ENCODE data around the gene WDR47.
"Not testable (repeated sequence)": the region's sequence is repeated elsewhere in the genome, so short reads cannot be mapped to it uniquely, and the experiment has no call there.

Gene WDR47

DNA sequence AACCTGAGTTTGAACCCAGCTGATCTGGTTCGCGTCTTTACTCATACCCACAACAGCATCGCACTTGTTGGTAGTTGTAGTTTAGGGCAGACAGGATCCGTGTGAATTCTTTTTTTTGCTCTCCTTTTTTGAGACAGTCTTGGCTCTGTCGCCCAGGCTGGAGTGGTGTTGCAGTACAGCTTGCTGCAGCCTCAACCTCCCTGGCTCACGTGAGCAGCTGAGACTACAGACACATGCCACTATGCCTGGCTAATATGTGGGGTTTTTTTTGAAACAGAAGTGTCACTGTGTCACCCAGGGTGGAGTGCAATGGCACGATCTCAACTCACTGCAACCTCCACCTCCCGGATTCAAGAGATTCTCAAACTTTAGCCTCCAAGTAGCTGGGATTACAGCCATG, 26.0 kb upstream of the WDR47 start:
- no peak for DNase-seq (ENCODE audit: low spot score in 2 of 2)
- Mint-ChIP-seq H3K4me1 (no peaks in the 10 kb centered on the region), H3K36me3 (peaks cover 87% of the 10 kb centered on the region), H3K9me3 (no peaks in the 10 kb centered on the region), H3K27ac (no peak overlapping the region), H3K4me3 (no peak overlapping the region)
- ATAC-seq: no peak

DNA sequence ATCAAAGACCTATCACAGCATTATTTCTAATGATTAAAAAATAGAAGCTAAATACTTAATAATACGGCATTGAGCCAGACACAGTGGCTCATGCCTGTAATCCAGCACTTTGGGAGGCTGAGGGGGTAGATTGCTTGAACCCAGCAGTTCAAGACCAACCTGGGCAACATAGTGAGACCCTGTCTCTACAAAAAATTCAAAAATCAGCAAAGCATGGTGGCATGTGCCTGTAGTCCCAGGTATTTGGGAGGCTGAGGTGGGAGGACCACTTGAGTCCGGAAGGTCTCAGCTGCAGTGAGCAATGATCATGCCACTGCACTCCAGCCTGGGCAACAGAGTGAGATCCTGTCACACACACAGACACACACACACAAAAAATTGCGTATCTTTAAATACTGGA, 23.2 kb upstream of the WDR47 start:
- DNase-seq (ENCODE audit: low spot score in 2 of 2) (no peak), ATAC-seq (no peak)
- Mint-ChIP-seq H3K36me3 (peaks cover 75% of the 10 kb centered on the region), H3K27ac (no peak overlapping the region), H3K4me1 (no peaks in the 10 kb centered on the region), H3K9me3 (no peaks in the 10 kb centered on the region), H3K4me3 (no peak overlapping the region)

DNA sequence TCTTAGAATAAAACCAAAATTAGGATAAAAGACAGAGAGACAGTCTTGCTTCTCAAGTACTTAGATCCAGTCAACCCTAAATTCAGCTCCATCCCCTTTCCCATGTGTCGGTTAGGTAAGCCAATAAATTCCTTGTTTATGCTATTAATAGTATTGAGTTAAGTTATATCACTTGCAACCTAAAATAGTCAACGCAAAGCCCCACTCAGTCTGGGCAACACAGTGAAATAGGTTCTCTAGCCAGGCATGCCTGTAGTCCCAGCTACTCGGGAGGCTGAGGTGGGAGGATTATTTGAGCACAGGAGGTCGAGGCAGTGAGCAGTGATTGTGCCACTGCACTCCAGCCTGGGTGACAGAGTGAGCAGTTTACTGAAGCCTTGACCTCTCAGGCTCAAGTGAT, 19.3 kb upstream of the WDR47 start:
- no peaks in the 10 kb centered on the region for H3K4me1 Mint-ChIP-seq
- H3K9me3 Mint-ChIP-seq: no peaks in the 10 kb centered on the region
- no peak overlapping the region for H3K27ac Mint-ChIP-seq
- no peak overlapping the region for H3K4me3 Mint-ChIP-seq
- DNase-seq (ENCODE audit: low spot score in 2 of 2) (no peak), ATAC-seq (no peak)
- H3K36me3 Mint-ChIP-seq: peaks cover 48% of the 10 kb centered on the region

DNA sequence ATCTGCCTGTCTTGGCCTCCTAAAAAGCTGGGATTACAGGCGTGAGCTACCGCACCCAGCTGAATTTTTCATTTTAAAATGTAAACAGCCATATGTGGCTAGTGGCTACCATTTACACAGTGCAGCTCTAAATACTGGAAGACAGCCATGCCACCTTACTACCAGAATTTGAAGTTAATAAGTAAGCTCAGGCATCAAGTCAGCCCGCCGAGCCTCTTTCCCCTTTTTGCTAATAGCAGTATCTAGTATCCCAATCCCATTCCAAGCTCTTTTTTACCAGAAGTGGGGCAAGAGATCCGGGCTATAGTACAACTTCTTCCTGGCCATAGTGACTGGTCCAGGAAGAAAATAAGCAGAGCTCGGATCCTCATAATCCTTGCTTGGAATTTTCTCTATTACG, 18.8 kb upstream of the WDR47 start:
- DNase-seq (ENCODE audit: low spot score in 2 of 2) (no peak), ATAC-seq (no peak)
- Mint-ChIP-seq H3K4me1 (no peaks in the 10 kb centered on the region), H3K9me3 (no peaks in the 10 kb centered on the region), H3K27ac (no peak overlapping the region), H3K4me3 (no peak overlapping the region), H3K36me3 (peaks cover 44% of the 10 kb centered on the region)

DNA sequence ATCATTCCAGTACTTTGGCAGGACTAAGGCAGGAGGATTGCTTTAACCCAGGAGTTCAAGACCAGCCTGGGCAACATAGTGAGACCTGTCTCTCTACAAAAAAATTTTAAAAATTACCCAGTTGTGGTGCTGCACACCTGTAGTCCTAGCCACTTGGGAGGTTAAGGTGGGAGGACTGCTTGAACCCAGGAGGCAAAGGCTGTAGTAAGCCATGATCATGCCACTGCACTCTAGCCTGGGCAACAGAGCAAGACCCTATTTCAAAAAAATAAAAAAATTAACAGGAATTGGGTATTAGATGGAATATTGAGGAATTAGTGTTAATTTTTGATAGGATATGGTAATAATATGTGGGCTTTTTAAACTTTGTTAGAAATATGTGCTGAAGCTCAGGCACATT, 17.1 kb upstream of the WDR47 start:
- Mint-ChIP-seq H3K4me1 (no peaks in the 10 kb centered on the region), H3K27ac (no peak overlapping the region), H3K36me3 (peaks cover 27% of the 10 kb centered on the region), H3K4me3 (no peak overlapping the region), H3K9me3 (no peaks in the 10 kb centered on the region)
- DNase-seq (ENCODE audit: low spot score in 2 of 2) (no peak), ATAC-seq (no peak)

DNA sequence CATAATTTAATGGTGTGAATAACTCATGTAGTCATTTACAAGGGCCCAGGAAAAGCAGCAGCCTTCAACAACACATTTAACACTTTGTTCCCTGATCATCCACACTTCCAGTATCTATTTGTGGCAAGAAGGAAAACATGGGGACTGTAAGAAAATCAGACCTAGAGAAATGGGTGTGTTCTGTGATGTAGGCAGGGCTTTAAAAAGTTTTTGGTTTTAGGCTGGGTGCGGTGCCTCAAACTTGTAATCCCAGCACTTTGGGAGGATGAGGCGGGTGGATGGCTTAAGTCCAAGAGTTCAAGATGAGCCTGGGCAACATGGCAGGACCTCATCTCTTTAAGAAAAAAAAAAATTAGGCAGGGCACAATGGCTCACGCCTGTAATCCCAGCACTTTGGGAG, 14.2 kb upstream of the WDR47 start:
- no peak for ATAC-seq
- no peak for DNase-seq (ENCODE audit: low spot score in 2 of 2)
- H3K27ac Mint-ChIP-seq: no peak overlapping the region
- H3K36me3 Mint-ChIP-seq: no peaks in the 10 kb centered on the region
- H3K4me1 Mint-ChIP-seq: no peaks in the 10 kb centered on the region
- H3K4me3 Mint-ChIP-seq: no peak overlapping the region
- H3K9me3 Mint-ChIP-seq: no peaks in the 10 kb centered on the region

DNA sequence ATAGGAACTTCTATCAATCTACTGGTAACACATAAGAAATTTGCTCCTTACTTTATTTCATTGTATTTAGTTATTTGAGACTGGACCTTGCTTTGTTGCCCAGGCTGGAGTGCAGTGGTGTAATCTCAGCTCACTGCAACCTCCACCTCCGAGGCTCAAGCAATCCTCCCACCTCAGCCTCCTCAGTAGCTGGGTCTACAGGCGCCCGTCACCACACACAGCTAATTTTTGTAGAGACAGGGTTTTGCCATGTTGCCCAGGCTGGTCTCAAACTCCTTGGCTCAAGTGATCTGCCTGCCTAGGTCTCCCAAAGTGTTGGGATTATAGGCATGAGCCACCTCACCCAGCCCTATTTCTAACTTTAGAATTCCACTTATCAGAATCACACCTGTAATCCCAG, 10.2 kb upstream of the WDR47 start:
- not testable (repeated sequence) for H3K4me3 Mint-ChIP-seq; H3K27ac Mint-ChIP-seq; H3K9me3 Mint-ChIP-seq; DNase-seq (ENCODE audit: low spot score in 2 of 2); H3K36me3 Mint-ChIP-seq; ATAC-seq; H3K4me1 Mint-ChIP-seq

DNA sequence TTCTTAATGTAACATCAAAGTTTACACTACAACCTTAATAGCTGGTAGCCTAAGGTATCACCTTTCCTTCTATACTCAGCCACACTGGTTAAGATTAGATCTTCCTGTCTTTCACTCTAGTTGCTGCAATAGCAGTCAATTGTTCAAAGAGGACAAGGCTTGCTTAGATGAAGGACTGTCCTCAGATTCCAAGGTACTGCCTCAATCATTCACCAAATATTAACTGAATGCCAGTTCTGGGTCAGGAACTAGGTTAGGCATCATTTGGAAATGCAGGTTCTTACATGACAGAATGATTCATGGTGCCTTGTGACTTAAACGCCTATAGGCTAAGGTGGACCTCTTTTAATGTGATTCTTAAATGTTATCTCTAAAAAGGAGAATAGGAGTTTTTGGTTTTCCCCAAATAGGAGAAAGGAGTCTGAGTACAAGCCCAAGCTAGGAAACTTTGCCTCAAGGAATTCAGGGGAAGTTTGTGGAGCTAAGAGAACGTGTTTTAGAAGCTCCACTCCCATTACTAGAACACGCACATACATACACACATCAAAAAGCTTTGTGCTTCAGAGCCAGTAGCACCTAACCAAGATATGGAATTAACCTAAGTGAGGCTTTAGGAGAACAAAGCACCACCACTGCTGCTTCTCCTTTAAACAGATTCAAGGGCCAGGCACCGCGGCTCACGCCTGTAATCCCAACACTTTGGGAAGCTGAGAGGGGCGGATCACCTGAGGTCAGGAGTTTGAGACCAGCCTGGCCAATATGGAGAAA, 8.5 kb upstream of the WDR47 start:
- Mint-ChIP-seq H3K27ac (no peak overlapping the region), H3K4me3 (no peak overlapping the region), H3K4me1 (no peaks in the 10 kb centered on the region), H3K36me3 (no peaks in the 10 kb centered on the region), H3K9me3 (no peaks in the 10 kb centered on the region)
- DNase-seq (ENCODE audit: low spot score in 2 of 2) (no peak), ATAC-seq (no peak)

DNA sequence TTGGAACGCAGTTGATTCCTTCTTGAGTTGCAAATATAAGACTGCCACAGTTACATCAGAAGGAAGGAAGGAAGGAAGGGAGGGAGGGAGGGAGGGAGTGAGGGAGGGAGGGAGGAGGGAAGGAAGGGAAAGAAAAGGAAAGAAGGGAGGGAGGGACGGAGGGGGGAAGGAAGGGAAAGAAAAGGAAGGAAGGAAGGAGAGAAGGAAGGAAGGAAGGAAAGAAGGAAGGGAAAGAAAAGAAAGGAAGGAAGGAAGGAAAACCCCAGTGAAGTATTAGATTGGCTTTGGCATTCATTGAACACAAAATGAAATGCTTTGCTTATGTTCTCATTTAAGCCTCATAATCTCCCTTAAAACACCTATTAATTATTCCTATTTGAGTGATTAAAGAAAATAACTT, 6.4 kb upstream of the WDR47 start:
- DNase-seq (ENCODE audit: low spot score in 2 of 2): no peak

DNA sequence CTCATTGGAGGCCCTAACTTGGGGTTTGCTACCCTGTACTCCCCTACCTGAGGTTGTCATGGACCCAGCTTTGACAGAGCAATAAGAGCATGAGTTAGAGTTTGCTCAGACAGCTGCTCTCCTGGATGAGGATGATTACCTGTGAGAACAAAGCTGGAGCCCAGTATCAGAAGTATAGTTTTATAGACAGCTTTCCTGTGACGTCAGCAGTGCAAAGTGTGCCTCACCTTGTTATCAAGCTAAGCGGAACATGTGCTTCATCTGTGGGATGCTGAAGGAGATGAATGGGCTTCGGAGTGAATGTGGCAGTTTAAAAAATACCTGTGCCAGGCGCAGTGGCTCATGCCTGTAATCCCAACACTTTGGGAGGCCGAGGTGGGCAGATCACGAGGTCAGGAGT, 5.4 kb upstream of the WDR47 start:
- no peaks in the 10 kb centered on the region for H3K36me3 Mint-ChIP-seq
- DNase-seq (ENCODE audit: low spot score in 2 of 2) (no peak), ATAC-seq (no peak)
- no peaks in the 10 kb centered on the region for H3K4me1 Mint-ChIP-seq
- H3K4me3 Mint-ChIP-seq: no peak overlapping the region
- no peak overlapping the region for H3K27ac Mint-ChIP-seq
- no peaks in the 10 kb centered on the region for H3K9me3 Mint-ChIP-seq

More for the DNA sequence above, 6.4 kb upstream of the WDR47 start:
- no peak overlapping the region for H3K27ac Mint-ChIP-seq
- H3K36me3 Mint-ChIP-seq: no peaks in the 10 kb centered on the region
- no peaks in the 10 kb centered on the region for H3K4me1 Mint-ChIP-seq
- no peaks in the 10 kb centered on the region for H3K9me3 Mint-ChIP-seq
- no peak overlapping the region for H3K4me3 Mint-ChIP-seq
- no peak for ATAC-seq

DNA sequence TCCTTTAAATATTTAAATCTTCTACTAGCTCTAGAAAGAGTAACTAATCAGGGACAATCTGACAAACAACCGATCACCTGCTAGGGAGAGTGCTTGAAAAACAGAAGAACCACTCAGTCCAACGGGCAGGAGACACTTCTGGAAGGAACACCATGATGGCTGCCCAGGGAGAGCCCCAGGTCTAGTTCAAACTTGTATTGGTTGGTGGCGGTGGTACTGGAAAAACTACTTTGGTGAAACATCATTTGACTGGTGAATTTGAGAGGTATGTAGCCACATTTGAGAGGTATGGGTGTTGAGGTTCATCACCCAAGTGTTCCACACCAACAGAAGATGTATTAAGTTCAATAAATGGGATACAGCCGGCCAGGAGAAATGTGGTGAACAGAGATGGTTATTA, 4.8 kb upstream of the WDR47 start:
- Mint-ChIP-seq H3K9me3 (no peaks in the 10 kb centered on the region), H3K4me3 (no peak overlapping the region)

DNA sequence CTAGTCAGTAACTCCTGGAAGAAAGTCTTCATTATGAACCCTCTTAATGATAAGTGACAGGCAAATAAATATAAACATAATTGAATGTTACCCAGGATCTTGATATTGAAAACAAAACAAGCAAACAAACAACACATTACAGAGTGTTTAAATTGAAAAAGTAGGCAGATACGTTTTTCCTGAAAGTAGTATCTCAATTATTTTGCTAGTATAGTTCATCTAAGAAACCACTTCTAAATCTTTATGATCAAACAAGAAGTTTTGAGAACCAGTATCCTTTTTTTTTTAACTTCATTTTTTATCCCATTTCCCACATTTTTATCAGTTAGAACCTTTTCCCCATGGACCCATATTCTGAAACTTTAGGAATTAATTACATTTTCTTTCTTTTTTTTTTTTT, 3.7 kb upstream of the WDR47 start:
- Mint-ChIP-seq H3K36me3 (peaks cover 16% of the 10 kb centered on the region), H3K27ac (no peak overlapping the region)
- no peak for DNase-seq (ENCODE audit: low spot score in 2 of 2)

More for the DNA sequence above, 4.8 kb upstream of the WDR47 start:
- Mint-ChIP-seq H3K27ac (no peak overlapping the region), H3K4me1 (no peaks in the 10 kb centered on the region), H3K36me3 (peaks cover 5% of the 10 kb centered on the region)
- ATAC-seq: no peak
- DNase-seq (ENCODE audit: low spot score in 2 of 2): no peak

DNA sequence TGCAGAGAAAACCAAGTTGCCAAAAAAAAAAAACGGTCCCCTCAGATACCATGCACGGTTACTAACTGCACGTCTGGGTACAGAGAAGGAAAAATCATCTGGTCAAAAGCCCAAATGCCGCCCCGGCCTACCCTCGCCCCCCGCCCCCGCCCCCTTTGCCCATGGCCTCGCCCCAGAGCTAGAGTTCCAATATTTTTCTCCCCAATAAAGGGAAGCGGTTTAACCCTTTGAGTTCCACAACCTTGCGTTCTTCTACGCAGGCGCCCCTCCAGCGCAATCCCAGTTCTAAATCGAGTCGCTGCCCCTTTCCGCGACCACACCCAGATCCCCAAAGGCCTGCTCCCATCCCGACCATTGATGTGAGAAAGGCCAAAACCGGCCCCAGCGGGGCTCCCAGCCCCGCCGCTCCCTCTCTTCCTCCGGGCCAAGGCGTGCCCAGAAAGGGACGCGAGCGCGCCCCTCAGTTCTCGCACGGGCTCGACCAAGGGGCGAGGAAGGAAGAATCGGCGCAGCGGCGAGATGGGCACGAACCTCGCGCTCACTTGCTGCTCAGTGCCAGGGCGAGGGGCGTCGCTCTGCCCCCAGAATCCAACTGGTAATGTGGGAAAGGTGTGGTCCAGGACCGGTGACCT, 797 bp downstream of the WDR47 start:
- DNase-seq (ENCODE audit: low spot score in 2 of 2): no peak
- H3K9me3 Mint-ChIP-seq: no peaks in the 10 kb centered on the region
- peak; percentile 41 for ATAC-seq
- peaks cover 16% of the 10 kb centered on the region for H3K36me3 Mint-ChIP-seq
- peak overlapping the region; percentile 81 for H3K4me3 Mint-ChIP-seq
- peak overlapping the region; percentile 84 for H3K27ac Mint-ChIP-seq
- peaks cover 8% of the 10 kb centered on the region for H3K4me1 Mint-ChIP-seq

More for the DNA sequence above, 3.7 kb upstream of the WDR47 start:
- Mint-ChIP-seq H3K4me1 (peaks cover 5% of the 10 kb centered on the region), H3K9me3 (no peaks in the 10 kb centered on the region), H3K4me3 (no peak overlapping the region)
- no peak for ATAC-seq

DNA sequence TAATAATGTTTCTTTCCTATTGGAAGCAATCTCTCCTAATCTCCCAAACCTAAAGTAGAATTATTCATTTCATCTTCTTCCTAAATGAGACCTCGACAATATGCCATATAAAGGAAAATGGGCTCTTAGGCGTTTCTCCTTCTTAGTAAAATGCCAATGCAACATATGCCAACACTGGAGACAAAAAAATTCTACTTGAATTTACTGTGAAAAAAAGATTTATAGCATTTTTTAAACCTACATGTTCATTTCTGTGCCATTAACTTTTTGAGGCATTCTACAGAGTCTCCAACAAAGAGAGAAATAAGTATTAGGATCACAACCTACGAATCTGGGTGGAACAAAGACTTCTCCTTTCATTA, 1.3 kb downstream of the WDR47 start:
- ATAC-seq (no peak), DNase-seq (ENCODE audit: low spot score in 2 of 2) (no peak)
- peaks cover 16% of the 10 kb centered on the region for H3K36me3 Mint-ChIP-seq
- H3K27ac Mint-ChIP-seq: peak overlapping the region; percentile 84
- H3K9me3 Mint-ChIP-seq: no peaks in the 10 kb centered on the region
- peak overlapping the region; percentile 81 for H3K4me3 Mint-ChIP-seq
- H3K4me1 Mint-ChIP-seq: peaks cover 8% of the 10 kb centered on the region

DNA sequence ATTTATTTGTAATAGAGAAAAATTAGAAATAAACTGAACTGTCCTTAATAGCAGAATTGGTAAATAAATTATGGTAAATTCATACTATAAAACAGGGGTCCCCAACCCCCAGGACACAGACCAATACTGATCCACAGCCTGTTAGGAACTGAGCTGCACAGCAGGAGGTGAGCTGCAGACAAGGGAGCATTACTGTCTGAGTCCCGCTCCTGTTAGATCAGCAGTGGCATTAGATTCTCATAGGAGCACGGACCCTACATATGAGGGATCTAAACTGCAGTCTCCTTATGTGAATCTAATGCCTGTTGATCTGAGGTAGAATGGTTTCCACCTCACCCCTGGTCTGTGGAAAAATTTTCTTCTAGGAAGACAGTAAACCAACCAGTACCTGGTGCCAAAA, 7.5 kb downstream of the WDR47 start:
- DNase-seq (ENCODE audit: low spot score in 2 of 2) (no peak), ATAC-seq (no peak)
- Mint-ChIP-seq H3K4me1 (no peaks in the 10 kb centered on the region), H3K9me3 (no peaks in the 10 kb centered on the region), H3K36me3 (no peaks in the 10 kb centered on the region), H3K4me3 (no peak overlapping the region), H3K27ac (no peak overlapping the region)

DNA sequence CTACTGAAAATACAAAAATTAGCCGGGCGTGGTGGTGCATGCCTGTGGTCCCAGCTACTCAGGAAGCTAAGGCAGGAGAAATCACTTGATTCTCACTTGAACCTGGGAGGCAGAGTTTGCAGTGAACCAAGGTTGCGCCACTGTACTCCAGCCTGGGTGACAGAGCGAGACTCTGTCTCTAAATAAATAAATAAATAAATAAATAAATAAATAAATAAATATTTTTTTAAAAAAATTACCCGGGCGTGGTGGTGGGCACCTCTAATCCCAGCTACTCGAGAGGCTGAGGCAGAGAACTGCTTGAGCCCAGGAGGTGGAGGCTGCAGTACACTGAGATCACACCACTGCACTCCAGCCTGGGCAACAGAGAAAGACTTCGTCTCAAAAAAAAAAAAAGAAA, 12.4 kb downstream of the WDR47 start:
- not testable (repeated sequence) for H3K4me3 Mint-ChIP-seq; DNase-seq (ENCODE audit: low spot score in 2 of 2); H3K4me1 Mint-ChIP-seq; H3K36me3 Mint-ChIP-seq; H3K27ac Mint-ChIP-seq; H3K9me3 Mint-ChIP-seq; ATAC-seq

Data from stimulated activated effector memory CD8-positive, alpha-beta T cell treated with anti-CD3 and anti-CD28 coated beads, Interleukin-12 subunit alpha, Interleukin-12 subunit beta, amount 100 ng/mL, for 72 hours (primary cell).